ENCODE measurements around the gene STXBP6. TPM values are rescaled to one million over a fixed set of nuclear protein-coding genes. Genes with fewer than 3 reads are reported as not detected.

Gene STXBP6
- total and polyA plus RNA-seq, 2 experiments from 2014 or later, result 3.8 to 6.4 TPM

- Histone ChIP-seq H3K9me3 (ENCODE audit: low read depth) (no peaks in the 10 kb centered on the region), H3K4me1 (ENCODE audit: low read depth) (no peaks in the 10 kb centered on the region), H3K36me3 (no peaks in the 10 kb centered on the region), H3K4me3 (no peak overlapping the region), H3K27me3 (no peaks in the 10 kb centered on the region), H3K27ac (no peak overlapping the region)
- no peak for DNase-seq (ENCODE audit: low read depth in 1 of 2, low spot score in 1 of 2)
- no peak for TF ChIP-seq CTCF (IDR thresholded peaks at IDR 0.05; ENCODE audit: low read depth, low read length)
Measured at GRCh38 chr14:24766434-24766833, 283.5 kb downstream of the STXBP6 start.

- DNase-seq (ENCODE audit: low read depth in 1 of 2, low spot score in 1 of 2), result no peak
- Histone ChIP-seq H3K4me1 (ENCODE audit: low read depth) (no peaks in the 10 kb centered on the region), H3K4me3 (no peak overlapping the region), H3K9me3 (ENCODE audit: low read depth) (no peaks in the 10 kb centered on the region), H3K27ac (no peak overlapping the region), H3K36me3 (no peaks in the 10 kb centered on the region), H3K27me3 (peaks cover 4% of the 10 kb centered on the region)
- no peak for TF ChIP-seq CTCF (IDR thresholded peaks at IDR 0.05; ENCODE audit: low read depth, low read length)
Measured at GRCh38 chr14:24761141-24761540, 288.8 kb downstream of the STXBP6 start.

Measured in cardiac muscle cell (in vitro differentiated cells and primary cell).